Head of caudate nucleus (tissue), 42 donors: ENCODE results near the gene TMPRSS4.

ENCODE experiments used
- DNase-seq, 42 donors: peaks; one replicate each; pipeline versions ENCODE4 v3.0.0 to v3.0.0-alpha.2; 2020 to 2021; ENCODE audit warnings: mixed read lengths in 7 of 42
- intact Hi-C: fragments of 100-400 bp; cut with DNase I; formaldehyde crosslinking; loops from one replicate; pipeline ENCODE4 v1.15.0; 2022

Gene TMPRSS4

GRCh38 chr11:118092907-118093571 is 16.2 kb downstream of the TMPRSS4 start:
- intact Hi-C loops: no loop called here
- no peak for DNase-seq

GRCh38 chr11:118095493-118095892 is 18.6 kb downstream of the TMPRSS4 start:
- no peak for DNase-seq

GRCh38 chr11:118095967-118096367 is 19.1 kb downstream of the TMPRSS4 start:
- DNase-seq: no peak
- intact Hi-C loops: no loop called here

More at GRCh38 chr11:118095493-118095892, 18.6 kb downstream of the TMPRSS4 start:
- intact Hi-C loops: no loop called here

- intact Hi-C loops: no loop called here
Measured at GRCh38 chr11:118098996-118099837, 22.3 kb downstream of the TMPRSS4 start.

GRCh38 chr11:118099838-118100556 is 23.1 kb downstream of the TMPRSS4 start:
- DNase-seq: peak in 2 of 42 donors; percentile 28 to 40
- intact Hi-C loops: no loop called here

More at GRCh38 chr11:118098996-118099837, 22.3 kb downstream of the TMPRSS4 start:
- peak; percentile 45 to 94 (median 81) for DNase-seq

- peak in 3 of 42 donors; percentile 27 to 29 (median 27) for DNase-seq
- intact Hi-C loops: no loop called here
Measured at GRCh38 chr11:118100691-118101232, 23.9 kb downstream of the TMPRSS4 start.

- intact Hi-C loops: no loop called here
- DNase-seq: peak in 2 of 42 donors; percentile 10 to 27
Measured at GRCh38 chr11:118102721-118103261, 25.9 kb downstream of the TMPRSS4 start.

GRCh38 chr11:118104491-118104890 is 27.6 kb downstream of the TMPRSS4 start:
- peak in 1 of 42 donors; percentile 21 for DNase-seq
- intact Hi-C loops: no loop called here

- intact Hi-C loops: no loop called here
- peak in 1 of 42 donors; percentile 30 for DNase-seq
Measured at GRCh38 chr11:118105657-118106305, 28.9 kb downstream of the TMPRSS4 start.

GRCh38 chr11:118106789-118107335 is 30.0 kb downstream of the TMPRSS4 start:
- intact Hi-C loops: no loop called here

GRCh38 chr11:118108513-118108912 is 31.6 kb downstream of the TMPRSS4 start:
- intact Hi-C loops: no loop called here

More at GRCh38 chr11:118106789-118107335, 30.0 kb downstream of the TMPRSS4 start:
- DNase-seq: no peak

GRCh38 chr11:118109231-118109630 is 32.4 kb downstream of the TMPRSS4 start:
- intact Hi-C loops: no loop called here
- peak in 1 of 42 donors; percentile 11 for DNase-seq

More at GRCh38 chr11:118108513-118108912, 31.6 kb downstream of the TMPRSS4 start:
- DNase-seq: no peak

GRCh38 chr11:118111019-118111743 is 34.3 kb downstream of the TMPRSS4 start:
- intact Hi-C loops: no loop called here
- DNase-seq: peak in 1 of 42 donors; percentile 16

GRCh38 chr11:118111744-118112035 is 34.8 kb downstream of the TMPRSS4 start:
- intact Hi-C loops: no loop called here
- peak in 1 of 42 donors; percentile 19 for DNase-seq

- peak in 3 of 42 donors; percentile 35 to 52 (median 35) for DNase-seq
- intact Hi-C loops: no loop called here
Measured at GRCh38 chr11:118112711-118113430, 36.0 kb downstream of the TMPRSS4 start.

- intact Hi-C loops: no loop called here
- DNase-seq: peak in 1 of 42 donors; percentile 0
Measured at GRCh38 chr11:118114266-118114665, 37.4 kb downstream of the TMPRSS4 start.

- DNase-seq: peak in 1 of 42 donors; percentile 19
- intact Hi-C loops: no loop called here
Measured at GRCh38 chr11:118115048-118115447, 38.2 kb downstream of the TMPRSS4 start.
